K562 (cell line): Measurements from ENCODE around the gene ZNF785. TPM values are rescaled to one million over a fixed set of nuclear protein-coding genes. Genes with fewer than 3 reads are reported as not detected.

ENCODE experiments used
- C11orf30 ChIP-seq: fragments of 450-650 bp; IDR thresholded peaks from 2 replicates; pipeline ENCODE4 v1.6.1; 2016; ENCODE audit warnings: low read depth, mild to moderate bottlenecking
- ELF1 ChIP-seq: fragments of 200-800 bp; sonication (Bioruptor generic); IDR thresholded peaks from 2 replicates; pipeline ENCODE4 v1.6.1; 2016; ENCODE audit warnings: missing genetic modification characterization, missing compliant biosample characterization
- HDAC8 ChIP-seq: fragments of 450-650 bp; IDR thresholded peaks from 2 replicates; pipeline ENCODE4 v1.6.1; 2016; ENCODE audit warnings: mild to moderate bottlenecking, missing genetic modification characterization, moderate library complexity, missing compliant biosample characterization
- MECOM ChIP-seq: fragments of 250-450 bp; sonication (Bioruptor Pico); IDR thresholded peaks from 2 replicates; pipeline ENCODE4 v1.8.0; 2022; ENCODE audit warnings: inconsistent platforms
- MYBL2 ChIP-seq, 2 experiments: fragments of 450-650 bp in 1 of 2; sonication (generic) in 1 of 2; formaldehyde crosslinking in 1 of 2; IDR thresholded peaks; 2 replicates each; pipeline versions ENCODE4 v1.6.1 to v1.8.1; 2017 to 2022; ENCODE audit warnings: borderline replicate concordance in 1 of 2, inconsistent platforms in 1 of 2, low read depth in 1 of 2, mild to moderate bottlenecking in 1 of 2, missing genetic modification reagents in 1 of 2, moderate library complexity in 1 of 2
- PCBP2 ChIP-seq: fragments of 200-400 bp; formaldehyde crosslinking; IDR thresholded peaks from 2 replicates; pipeline ENCODE4 v1.6.1; 2018; ENCODE audit warnings: low read length, low read depth, mild to moderate bottlenecking, moderate library complexity; ENCODE audit not compliant: poor library complexity, severe bottlenecking
- SNRNP70 ChIP-seq: fragments of 200-400 bp; formaldehyde crosslinking; optimal IDR thresholded peaks from 2 replicates; pipeline ENCODE3; 2017; ENCODE audit warnings: low read depth, low read length
- TCF3 ChIP-seq: sonication (generic); formaldehyde crosslinking; IDR thresholded peaks from 2 replicates; pipeline ENCODE4 v1.4.0; 2020; ENCODE audit warnings: mild to moderate bottlenecking, missing genetic modification reagents
- polyA plus RNA-seq, 8 experiments: library from polyadenylated mRNA; depleted of rRNA in 4 of 8; stranded (reverse) in 5 of 8; unstranded in 3 of 8; fragments of >200 nt; fragmentation: Nextera tagmentation in 2 of 8; fragmentation: Illumina TruSeq in 1 of 8; extraction: Ambion mirVana in 2 of 8; extraction: Trizol in 1 of 8; gene quantifications; 2 replicates each; pipeline versions ENCODE4 v1.2.1 to v1.2.3, GENCODE V29; 2011 to 2014; ENCODE audit warnings: inconsistent platforms in 1 of 8, missing spikeins in 1 of 8
- total RNA-seq, 7 experiments: library from RNA; depleted of rRNA in 6 of 7; stranded (reverse); fragments of >200 nt in 6 of 7; fragmentation: Illumina TruSeq in 2 of 7; extraction: Trizol in 2 of 7; gene quantifications; 2 replicates each; pipeline versions ENCODE4 v1.2.1 to v1.2.3, GENCODE V29; 2011 to 2021; ENCODE audit warnings: low replicate concordance in 1 of 7
- TF ChIP-seq, protein P1 (sequence below), 2 experiments: fragments of 450-650 bp in 1 of 2; sonication (generic) in 1 of 2; formaldehyde crosslinking in 1 of 2; IDR thresholded peaks; 2 replicates each; pipeline versions ENCODE4 v1.7.1 to v1.9.0; 2016 to 2022; ENCODE audit warnings: inconsistent platforms in 1 of 2, mild to moderate bottlenecking in 1 of 2, missing genetic modification reagents in 1 of 2
- TF ChIP-seq, protein P2 (sequence below): fragments of 450-650 bp; IDR thresholded peaks from 2 replicates; pipeline ENCODE4 v1.6.1; 2017; ENCODE audit warnings: antibody characterized with exemption, mild to moderate bottlenecking
- TF ChIP-seq, protein P3 (sequence below), 3 experiments: fragments of 200-800 bp in 1 of 3; sonication (Bioruptor generic) in 1 of 3; sonication (generic) in 1 of 3; formaldehyde crosslinking in 1 of 3; IDR thresholded peaks; 2 replicates each; pipeline versions ENCODE4 v1.6.1 to v1.8.0; 2016 to 2022; ENCODE audit warnings: mild to moderate bottlenecking in 2 of 3, missing compliant biosample characterization in 2 of 3, missing genetic modification characterization in 2 of 3, missing genetic modification reagents in 1 of 3

ZNF785 gene
- total and polyA plus RNA-seq, 9 of the 15 experiments (the other 6 are each of a cell fraction or from before 2014, with no cell fraction given) = 0.64 to 11.0 (median 6.4) TPM

DNA sequence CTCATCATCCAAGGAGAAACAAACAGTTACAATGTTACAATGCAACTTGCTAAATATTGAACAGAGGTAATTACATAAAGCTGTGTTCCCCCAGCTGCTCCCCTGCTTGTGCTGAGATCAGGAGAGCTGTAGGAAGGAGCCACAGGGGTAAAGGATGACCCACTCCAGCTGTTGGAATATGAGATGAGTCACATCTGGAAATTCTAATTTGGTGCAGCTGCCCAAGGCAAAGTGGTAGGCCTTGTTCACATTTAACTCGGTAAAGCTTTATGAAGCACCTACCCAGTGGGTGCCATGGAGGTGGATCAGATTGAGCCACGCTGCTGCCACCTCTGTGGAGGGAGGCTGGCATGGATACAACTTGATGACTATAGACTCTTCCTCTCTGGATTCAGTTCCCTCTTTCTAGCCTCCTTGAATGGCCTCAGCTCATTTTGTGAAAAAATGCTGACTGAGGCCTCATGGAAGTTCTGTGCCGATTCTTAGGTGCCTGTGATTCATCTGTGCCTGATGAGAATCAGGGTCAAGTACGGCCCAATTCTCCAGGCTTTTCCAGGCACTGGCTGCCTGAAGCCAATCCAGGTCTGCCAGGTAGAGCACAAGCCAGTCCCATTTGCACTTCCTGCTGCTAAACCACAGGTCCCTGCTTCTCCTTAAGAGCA, 17.2 kb upstream of the ZNF785 start (continued):
- TF ChIP-seq, protein P1, sequence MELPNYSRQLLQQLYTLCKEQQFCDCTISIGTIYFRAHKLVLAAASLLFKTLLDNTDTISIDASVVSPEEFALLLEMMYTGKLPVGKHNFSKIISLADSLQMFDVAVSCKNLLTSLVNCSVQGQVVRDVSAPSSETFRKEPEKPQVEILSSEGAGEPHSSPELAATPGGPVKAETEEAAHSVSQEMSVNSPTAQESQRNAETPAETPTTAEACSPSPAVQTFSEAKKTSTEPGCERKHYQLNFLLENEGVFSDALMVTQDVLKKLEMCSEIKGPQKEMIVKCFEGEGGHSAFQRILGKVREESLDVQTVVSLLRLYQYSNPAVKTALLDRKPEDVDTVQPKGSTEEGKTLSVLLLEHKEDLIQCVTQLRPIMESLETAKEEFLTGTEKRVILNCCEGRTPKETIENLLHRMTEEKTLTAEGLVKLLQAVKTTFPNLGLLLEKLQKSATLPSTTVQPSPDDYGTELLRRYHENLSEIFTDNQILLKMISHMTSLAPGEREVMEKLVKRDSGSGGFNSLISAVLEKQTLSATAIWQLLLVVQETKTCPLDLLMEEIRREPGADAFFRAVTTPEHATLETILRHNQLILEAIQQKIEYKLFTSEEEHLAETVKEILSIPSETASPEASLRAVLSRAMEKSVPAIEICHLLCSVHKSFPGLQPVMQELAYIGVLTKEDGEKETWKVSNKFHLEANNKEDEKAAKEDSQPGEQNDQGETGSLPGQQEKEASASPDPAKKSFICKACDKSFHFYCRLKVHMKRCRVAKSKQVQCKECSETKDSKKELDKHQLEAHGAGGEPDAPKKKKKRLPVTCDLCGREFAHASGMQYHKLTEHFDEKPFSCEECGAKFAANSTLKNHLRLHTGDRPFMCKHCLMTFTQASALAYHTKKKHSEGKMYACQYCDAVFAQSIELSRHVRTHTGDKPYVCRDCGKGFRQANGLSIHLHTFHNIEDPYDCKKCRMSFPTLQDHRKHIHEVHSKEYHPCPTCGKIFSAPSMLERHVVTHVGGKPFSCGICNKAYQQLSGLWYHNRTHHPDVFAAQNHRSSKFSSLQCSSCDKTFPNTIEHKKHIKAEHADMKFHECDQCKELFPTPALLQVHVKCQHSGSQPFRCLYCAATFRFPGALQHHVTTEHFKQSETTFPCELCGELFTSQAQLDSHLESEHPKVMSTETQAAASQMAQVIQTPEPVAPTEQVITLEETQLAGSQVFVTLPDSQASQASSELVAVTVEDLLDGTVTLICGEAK (IDR thresholded peaks at IDR 0.05) = no peak
- TF ChIP-seq, protein P1 (CRISPR knock-in tag; IDR thresholded peaks at IDR 0.05) = no peak
- TF ChIP-seq SNRNP70 = no peak
- no peak for TF ChIP-seq TCF3 (CRISPR knock-in tag)
- TF ChIP-seq, protein P2, sequence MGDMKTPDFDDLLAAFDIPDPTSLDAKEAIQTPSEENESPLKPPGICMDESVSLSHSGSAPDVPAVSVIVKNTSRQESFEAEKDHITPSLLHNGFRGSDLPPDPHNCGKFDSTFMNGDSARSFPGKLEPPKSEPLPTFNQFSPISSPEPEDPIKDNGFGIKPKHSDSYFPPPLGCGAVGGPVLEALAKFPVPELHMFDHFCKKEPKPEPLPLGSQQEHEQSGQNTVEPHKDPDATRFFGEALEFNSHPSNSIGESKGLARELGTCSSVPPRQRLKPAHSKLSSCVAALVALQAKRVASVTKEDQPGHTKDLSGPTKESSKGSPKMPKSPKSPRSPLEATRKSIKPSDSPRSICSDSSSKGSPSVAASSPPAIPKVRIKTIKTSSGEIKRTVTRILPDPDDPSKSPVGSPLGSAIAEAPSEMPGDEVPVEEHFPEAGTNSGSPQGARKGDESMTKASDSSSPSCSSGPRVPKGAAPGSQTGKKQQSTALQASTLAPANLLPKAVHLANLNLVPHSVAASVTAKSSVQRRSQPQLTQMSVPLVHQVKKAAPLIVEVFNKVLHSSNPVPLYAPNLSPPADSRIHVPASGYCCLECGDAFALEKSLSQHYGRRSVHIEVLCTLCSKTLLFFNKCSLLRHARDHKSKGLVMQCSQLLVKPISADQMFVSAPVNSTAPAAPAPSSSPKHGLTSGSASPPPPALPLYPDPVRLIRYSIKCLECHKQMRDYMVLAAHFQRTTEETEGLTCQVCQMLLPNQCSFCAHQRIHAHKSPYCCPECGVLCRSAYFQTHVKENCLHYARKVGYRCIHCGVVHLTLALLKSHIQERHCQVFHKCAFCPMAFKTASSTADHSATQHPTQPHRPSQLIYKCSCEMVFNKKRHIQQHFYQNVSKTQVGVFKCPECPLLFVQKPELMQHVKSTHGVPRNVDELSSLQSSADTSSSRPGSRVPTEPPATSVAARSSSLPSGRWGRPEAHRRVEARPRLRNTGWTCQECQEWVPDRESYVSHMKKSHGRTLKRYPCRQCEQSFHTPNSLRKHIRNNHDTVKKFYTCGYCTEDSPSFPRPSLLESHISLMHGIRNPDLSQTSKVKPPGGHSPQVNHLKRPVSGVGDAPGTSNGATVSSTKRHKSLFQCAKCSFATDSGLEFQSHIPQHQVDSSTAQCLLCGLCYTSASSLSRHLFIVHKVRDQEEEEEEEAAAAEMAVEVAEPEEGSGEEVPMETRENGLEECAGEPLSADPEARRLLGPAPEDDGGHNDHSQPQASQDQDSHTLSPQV = no peak
- no peak for TF ChIP-seq MECOM (CRISPR knock-in tag)
- TF ChIP-seq, protein P3, sequence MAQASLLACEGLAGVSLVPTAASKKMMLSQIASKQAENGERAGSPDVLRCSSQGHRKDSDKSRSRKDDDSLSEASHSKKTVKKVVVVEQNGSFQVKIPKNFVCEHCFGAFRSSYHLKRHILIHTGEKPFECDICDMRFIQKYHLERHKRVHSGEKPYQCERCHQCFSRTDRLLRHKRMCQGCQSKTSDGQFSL (CRISPR knock-in tag; IDR thresholded peaks at IDR 0.05) = no peak
- TF ChIP-seq, protein P3 (tag; IDR thresholded peaks at IDR 0.05) = no peak
- TF ChIP-seq PCBP2 = no peak
- TF ChIP-seq HDAC8 (tag) = no peak
- TF ChIP-seq ELF1 (tag) = no peak
- 0 out of 2 replicates have a peak, but pooled peaks have one; percentile 38 for TF ChIP-seq C11orf30
- no peak for TF ChIP-seq MYBL2 (IDR thresholded peaks at IDR 0.05; ENCODE audit: low read depth)
- no peak for TF ChIP-seq MYBL2 (CRISPR knock-in tag; IDR thresholded peaks at IDR 0.05; ENCODE audit: borderline replicate concordance)
